Kasumi-1 (cell line): ENCODE data around the gene MUC5AC.

ENCODE experiments used
- DNase-seq, 2 experiments: peaks; one replicate each; lab custom pipeline; 2025; lab: John Stamatoyannopoulos, UW

The MUC5AC gene

GRCh38 chr11:1197431-1197885 lies 39.7 kb downstream of the MUC5AC start:
- no peak for DNase-seq

DNA sequence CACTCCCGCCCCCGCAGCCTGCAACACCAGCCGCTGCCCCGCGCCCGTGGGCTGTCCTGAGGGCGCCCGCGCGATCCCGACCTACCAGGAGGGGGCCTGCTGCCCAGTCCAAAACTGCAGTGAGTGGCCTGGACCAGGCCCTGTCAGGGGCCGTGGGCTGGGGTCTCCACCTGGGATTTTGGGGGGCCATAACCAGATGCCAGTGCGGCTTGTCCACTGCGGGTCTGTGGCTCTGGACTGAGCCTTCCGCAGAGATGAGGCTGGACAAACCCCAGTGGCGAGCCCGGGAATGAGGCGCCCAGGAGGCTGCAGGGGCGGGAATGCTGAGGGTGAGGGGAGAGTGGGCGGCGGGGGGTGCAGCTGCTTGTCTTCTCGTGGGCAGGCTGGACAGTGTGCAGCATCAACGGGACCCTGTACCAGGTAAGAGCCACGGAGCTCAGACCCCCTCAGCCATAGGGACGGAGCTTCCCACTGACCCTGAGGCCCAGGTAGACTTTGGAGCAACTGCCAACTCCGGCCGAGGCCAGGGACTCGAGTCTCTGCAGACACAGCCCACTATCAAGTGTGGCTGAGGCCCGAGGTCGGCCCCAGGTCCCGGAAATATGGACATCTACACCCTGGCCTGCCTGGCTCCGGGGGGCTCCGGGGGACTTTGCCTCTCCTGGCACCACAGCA lies 40.3 kb downstream of the MUC5AC start:
- no peak for DNase-seq

- DNase-seq: no peak
Measured at GRCh38 chr11:1198561-1199240, 40.9 kb downstream of the MUC5AC start.

DNA sequence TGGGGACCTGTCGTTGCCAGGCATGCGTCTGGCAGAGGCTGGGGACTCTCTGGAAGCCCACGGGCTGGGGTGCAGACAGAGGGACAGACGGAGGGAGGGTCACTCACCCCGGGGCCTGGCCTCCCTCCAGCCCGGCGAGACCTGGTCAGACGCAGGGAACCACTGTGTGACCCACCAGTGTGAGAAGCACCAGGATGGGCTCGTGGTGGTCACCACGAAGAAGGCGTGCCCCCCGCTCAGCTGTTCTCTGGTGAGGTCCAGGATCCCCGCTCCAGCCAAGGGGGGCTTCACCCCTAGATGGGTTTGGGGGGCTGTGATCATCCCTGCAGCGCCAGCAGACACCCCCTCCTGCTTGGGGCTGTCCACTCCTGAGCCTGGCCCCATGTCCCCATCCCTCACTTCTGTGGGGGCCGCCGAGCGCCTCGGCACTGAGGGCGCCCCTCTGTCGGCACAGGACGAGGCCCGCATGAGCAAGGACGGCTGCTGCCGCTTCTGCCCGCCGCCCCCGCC lies 41.5 kb downstream of the MUC5AC start:
- DNase-seq: no peak

DNA sequence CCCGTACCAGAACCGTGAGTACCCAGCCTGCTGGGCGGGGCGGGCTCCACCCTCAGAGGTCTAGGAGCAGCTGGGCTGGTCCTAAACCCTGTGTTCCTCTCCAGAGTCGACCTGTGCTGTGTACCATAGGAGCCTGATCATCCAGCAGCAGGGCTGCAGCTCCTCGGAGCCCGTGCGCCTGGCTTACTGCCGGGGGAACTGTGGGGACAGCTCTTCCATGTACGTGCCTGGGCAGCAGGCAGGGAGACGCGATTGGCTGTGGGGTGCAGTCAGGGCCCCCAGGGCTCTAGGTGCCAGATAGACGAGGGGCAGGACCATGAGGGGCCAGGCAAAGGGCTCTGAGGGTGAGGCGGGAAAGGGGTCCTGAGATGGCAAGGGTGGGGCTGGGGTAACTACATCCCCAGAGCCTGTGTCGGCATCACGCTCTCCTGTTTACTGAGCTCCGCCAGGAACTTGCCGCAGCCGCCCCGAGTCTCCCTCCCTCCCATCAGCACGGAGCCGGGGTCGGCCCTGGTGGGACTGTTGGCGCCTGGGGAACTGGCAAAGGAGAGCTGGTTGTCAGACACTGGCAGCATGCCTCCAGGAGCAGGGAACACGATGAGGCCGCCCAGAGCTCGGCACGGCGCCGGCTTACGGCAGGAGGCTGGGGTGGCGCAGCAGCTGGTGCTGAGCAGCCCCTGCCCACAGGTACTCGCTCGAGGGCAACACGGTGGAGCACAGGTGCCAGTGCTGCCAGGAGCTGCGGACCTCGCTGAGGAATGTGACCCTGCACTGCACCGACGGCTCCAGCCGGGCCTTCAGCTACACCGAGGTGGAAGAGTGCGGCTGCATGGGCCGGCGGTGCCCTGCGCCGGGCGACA lies 42.2 kb downstream of the MUC5AC start:
- DNase-seq: no peak

DNA sequence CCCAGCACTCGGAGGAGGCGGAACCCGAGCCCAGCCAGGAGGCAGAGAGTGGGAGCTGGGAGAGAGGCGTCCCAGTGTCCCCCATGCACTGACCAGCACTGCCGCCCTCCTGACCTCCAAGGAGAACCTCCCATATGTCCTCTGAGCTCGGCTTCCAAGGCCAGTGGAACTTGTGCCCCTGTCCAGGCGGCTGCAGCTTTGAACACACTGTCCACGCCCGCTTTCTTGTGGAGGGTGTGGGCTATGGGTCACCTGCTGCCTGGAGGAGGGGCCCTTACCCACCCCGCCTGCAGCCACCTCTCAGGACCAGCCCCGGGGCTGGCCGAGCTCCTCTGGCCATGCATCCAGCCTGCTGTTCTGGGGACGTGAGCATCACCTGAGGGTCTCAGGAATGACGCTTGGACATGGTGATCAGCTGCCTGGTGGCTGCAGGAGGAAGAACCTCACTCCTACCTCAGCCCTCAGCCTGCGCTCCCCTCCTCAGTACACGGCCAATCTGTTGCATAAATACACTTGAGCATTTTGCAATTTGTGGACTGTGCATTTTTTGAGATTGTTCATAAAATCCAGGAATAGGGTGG lies 42.9 kb downstream of the MUC5AC start:
- no peak for DNase-seq

GRCh38 chr11:1201395-1202153 lies 43.8 kb downstream of the MUC5AC start:
- DNase-seq: no peak

GRCh38 chr11:1202154-1202775 lies 44.5 kb downstream of the MUC5AC start:
- DNase-seq: peak; percentile 14 to 33

GRCh38 chr11:1202776-1203504 lies 45.2 kb downstream of the MUC5AC start:
- peak; percentile 34 to 53 for DNase-seq

DNA sequence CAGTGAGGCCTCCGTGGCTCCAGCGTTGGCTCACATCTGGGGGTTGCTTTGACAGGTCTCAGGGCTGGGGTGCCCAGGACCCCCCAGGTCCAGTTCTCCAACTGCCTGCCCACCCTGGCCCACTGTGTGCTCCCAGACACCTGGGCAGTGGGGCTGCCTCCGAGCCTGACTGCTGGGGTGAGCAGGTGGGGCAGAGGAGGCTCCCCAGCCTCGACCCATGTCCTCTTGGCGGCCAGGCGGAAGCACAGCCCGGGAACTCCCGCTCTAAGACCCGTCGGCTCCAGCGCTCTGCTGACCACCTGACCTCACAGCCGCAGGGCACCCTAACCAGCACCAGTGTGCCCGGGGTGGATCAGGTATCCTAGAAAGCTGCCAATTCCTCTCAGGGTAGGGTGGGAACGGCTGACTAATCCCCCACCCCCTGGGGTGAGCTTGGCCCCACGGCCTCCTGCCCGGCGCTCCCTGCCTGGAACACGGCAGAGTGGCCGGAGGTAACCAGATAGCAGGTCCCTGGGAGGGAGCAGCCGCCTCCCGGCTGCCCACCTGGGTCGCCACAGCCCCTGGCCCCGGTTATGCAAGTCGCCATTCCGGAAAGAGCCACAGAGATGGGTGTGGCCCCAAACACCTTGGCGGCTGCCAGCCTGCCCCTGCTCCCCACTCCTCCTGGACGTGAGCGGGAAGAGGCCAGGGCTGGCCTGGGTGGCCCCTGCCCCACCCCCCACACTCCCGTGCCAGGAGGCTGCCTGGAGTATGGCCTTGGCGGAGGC lies 45.9 kb downstream of the MUC5AC start:
- DNase-seq: no peak

DNA sequence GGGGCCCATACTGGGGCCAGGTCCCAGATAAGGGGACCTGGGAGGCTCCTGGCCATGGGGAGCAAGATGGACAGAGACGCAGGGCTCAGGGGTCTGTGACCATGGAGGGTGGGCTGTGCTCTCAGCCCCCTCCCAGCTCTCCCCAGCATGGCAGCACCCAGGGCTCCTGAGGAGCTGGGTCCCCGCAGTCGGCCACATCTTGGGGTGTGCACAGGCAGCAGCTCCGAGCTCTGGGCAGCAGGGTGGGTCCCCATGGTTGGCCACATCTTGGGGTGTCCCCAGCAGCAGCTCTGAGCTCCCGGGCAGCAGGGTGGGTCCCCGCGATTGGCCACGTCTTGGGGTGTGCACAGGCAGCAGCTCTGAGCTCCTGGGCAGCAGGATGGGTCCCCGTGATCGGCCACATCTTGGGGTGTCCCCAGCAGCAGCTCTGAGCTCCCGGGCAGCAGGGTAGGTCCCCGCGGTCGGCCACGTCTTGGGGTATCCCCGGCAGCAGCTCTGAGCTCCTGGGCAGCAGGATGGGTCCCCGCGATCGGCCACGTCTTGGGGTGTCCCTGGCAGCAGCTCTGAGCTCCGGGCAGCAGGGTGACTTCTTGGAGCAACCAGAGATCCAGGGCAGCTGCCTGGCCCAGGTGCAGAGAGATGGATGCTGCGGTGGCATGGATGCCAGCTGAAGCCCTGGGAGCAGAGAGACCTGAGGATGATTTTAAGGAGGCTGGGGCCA lies 46.8 kb downstream of the MUC5AC start:
- DNase-seq: no peak

GRCh38 chr11:1205121-1205986 lies 47.6 kb downstream of the MUC5AC start:
- DNase-seq: no peak

- DNase-seq: no peak
Measured at GRCh38 chr11:1205987-1206331, 48.2 kb downstream of the MUC5AC start.

GRCh38 chr11:1206391-1207271 lies 48.9 kb downstream of the MUC5AC start:
- no peak for DNase-seq

DNA sequence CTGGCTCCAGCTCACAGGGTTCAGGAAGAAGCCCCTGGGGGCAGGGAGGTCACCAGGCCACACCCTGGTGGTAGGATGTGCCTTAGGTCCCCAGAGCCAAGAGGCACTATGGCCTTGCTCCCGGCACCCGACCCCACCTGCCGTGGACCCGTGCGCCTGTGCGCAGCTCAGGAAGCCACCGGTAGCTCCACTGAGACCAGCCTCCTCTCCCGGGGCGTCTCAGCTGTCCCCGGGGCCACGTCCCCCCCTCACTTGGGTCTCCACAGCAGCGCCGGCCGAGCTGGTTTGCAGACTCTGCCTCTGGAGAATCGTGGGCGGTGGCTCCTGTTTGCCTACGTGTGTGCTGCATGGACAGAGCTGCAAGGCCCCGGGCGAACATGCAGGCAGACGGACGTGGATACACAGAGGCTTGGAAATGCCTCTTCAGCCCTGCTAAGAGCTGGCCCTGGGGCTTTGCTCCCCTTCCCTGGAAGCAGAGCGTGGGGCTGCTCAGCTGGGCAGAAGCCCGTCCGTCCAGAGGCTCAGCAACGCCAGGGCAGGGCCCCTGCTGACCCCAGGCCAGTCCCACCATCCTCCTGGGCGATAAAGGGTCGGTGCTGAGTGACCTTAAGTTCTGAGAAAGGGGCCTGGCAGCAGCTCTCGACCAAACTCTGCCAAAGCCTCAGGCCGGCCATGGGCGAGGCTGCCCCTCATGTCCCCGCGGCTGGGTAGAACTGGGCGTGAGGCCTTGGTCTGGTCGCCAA lies 49.8 kb downstream of the MUC5AC start:
- no peak for DNase-seq

GRCh38 chr11:1208144-1208393 lies 50.3 kb downstream of the MUC5AC start:
- no peak for DNase-seq
